22Rv1 (cell line): ENCODE results near the gene BNIP2.

Source experiments
- H3K27ac ChIP-seq: fragments of 450-650 bp; 2 replicates; pipeline ENCODE4 v1.5.1; 2017
- ZFX ChIP-seq: fragments of 450-650 bp; IDR thresholded peaks from 2 replicates; pipeline ENCODE4 v1.6.1; 2017; ENCODE audit warnings: antibody characterized with exemption, borderline replicate concordance
- TF ChIP-seq, protein P1 (sequence below): fragments of 450-650 bp; IDR thresholded peaks from 2 replicates; pipeline ENCODE4 v1.5.1; 2017; ENCODE audit warnings: mild to moderate bottlenecking

Gene BNIP2, protein sequence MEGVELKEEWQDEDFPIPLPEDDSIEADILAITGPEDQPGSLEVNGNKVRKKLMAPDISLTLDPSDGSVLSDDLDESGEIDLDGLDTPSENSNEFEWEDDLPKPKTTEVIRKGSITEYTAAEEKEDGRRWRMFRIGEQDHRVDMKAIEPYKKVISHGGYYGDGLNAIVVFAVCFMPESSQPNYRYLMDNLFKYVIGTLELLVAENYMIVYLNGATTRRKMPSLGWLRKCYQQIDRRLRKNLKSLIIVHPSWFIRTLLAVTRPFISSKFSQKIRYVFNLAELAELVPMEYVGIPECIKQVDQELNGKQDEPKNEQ

DNA sequence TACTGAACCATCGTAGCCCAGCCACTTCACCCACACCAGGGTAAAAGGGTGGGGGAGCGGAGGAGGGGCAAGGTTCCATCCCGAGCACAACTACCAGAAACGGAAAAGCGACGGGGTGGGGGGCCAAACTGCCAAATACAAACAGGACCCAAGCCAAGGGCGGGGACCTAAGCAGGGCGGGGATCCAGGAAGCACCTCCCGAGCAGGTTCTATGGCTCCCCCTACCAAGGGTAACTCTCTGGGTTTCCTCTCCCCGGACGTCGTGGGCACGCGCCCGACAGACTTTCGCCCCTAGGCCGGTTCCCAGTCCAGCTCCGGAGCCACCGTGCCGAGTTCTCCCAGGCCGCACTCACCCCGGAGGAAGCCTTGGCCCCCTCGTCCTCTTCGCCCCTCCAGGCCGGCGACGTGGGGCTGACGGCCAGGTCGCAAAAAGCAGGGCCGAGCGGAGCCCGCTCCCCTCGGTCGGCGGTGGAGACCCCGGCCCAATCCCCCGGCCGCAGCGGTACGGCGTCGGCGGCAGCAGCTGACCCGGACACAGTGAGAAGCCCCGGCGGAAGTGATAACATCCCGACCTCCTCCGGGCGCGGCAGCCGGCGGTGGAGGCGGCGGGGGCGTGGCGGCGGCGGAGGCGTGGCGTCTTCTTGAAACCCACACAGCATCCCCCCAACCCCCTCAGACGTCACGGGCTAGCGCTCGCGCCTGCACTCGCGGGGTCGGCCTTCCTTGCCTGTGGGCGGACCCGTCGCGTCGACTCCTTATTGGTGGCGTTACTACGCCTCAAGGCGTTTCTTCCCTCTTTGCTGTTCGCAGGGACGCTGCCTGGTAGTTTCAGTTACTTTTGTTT lies at the start of gene BNIP2:
Gene BNIP2, minus strand, starts transcription at position 539 of the 844 bp plus-strand sequence. CDS start 6,863 bp downstream, outside the sequence.
- H3K27ac ChIP-seq: peak within 1 kb of the TSS; percentile 88
- TF ChIP-seq, protein P1, sequence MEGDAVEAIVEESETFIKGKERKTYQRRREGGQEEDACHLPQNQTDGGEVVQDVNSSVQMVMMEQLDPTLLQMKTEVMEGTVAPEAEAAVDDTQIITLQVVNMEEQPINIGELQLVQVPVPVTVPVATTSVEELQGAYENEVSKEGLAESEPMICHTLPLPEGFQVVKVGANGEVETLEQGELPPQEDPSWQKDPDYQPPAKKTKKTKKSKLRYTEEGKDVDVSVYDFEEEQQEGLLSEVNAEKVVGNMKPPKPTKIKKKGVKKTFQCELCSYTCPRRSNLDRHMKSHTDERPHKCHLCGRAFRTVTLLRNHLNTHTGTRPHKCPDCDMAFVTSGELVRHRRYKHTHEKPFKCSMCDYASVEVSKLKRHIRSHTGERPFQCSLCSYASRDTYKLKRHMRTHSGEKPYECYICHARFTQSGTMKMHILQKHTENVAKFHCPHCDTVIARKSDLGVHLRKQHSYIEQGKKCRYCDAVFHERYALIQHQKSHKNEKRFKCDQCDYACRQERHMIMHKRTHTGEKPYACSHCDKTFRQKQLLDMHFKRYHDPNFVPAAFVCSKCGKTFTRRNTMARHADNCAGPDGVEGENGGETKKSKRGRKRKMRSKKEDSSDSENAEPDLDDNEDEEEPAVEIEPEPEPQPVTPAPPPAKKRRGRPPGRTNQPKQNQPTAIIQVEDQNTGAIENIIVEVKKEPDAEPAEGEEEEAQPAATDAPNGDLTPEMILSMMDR: no peak
- no peak for TF ChIP-seq ZFX

DNA sequence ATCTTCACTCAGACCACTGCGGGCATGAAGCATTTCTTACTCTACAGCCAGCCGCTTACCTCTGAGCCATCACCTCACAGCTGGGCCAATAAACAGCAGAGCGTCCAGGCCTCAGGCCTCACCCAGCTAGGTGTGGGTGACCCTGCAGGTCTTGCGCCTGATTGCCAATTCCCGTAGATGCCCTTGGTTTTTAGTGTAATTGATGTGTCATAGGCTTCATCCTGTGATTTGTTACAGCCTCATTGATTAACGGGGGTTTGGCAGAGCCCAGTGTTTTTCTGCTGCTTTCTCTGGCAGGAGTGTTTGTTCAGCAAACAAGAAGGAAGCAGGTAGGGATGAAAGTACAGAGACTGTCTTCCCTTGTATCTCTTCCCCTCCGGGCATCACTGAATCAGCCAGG lies 49.6 kb upstream of the BNIP2 start:
- TF ChIP-seq, protein P1: no peak
- TF ChIP-seq ZFX: no peak

DNA sequence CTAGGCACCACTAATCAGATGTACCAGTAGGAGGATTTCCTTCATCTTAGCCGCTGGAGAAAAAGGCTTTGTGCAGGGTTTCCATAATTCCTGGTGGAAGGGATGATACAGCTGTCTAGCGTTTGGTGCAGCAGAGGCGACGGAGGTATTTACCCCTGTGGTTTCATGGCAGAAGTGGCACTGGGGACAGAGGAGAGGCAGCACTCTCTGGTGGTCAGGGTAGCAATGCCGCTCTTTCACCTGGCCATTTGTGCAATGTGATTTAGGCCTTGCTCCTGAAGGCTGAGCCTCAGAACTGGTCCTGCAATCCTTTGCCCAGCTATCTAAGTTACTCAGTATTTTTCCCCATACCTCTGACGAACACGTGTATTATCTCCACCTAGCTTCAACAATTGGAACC lies 47.1 kb upstream of the BNIP2 start:
- no peak overlapping the region for H3K27ac ChIP-seq
- TF ChIP-seq ZFX: no peak
- TF ChIP-seq, protein P1: 0 out of 2 replicates have a peak, but pooled peaks have one; percentile 8

More for the DNA sequence above, 49.6 kb upstream of the BNIP2 start:
- H3K27ac ChIP-seq: no peak overlapping the region

DNA sequence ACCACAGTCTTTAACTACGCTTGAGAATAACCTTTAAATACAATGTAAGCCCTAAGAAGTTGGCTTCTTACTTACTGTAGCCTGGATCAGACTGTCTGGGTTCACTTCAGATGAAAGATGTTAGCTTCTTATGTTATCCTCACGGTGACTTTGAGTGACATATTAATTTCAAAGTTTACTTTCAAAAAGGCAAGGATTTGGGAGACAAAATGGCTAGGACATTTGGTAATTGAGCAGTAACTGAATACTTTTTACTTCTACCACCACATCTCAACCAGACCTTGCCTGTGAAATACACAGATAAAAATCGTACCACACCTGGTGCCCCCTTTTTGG lies 36.0 kb upstream of the BNIP2 start:
- no peak overlapping the region for H3K27ac ChIP-seq
- TF ChIP-seq, protein P1: peak; percentile 52
- TF ChIP-seq ZFX: no peak

DNA sequence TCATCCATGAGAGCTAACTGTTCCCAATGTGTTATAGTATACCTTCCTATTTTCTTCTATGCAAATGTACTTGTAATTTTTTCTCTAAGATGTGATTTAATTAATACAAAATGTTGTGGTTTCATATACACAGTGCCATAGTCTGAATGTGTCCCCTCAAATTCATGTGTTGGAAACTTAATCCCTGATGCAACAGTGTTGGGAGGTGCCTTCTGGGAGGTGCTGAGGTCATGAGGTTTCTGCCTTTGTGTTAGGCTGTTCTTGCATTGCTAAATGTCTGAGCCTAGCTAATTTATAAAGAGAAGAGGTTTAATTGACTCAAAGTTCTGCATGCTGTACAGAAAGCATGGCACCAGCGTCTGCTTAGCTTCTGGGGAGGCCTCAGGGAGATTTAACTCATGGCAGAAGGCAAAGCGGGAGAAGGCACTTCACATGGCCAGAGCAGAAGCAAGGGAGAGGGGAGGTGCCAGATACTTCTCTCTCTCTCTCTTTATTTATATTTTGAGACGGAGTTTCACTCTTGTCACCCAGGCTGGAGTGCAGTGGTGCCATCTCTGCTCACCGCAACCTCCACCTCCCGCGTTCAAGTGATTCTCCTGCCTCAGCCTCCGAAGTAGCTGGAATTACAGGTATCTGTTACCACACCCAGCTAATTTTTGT lies 34.7 kb upstream of the BNIP2 start:
- H3K27ac ChIP-seq: no peak overlapping the region
- TF ChIP-seq, protein P1: no peak
- no peak for TF ChIP-seq ZFX

DNA sequence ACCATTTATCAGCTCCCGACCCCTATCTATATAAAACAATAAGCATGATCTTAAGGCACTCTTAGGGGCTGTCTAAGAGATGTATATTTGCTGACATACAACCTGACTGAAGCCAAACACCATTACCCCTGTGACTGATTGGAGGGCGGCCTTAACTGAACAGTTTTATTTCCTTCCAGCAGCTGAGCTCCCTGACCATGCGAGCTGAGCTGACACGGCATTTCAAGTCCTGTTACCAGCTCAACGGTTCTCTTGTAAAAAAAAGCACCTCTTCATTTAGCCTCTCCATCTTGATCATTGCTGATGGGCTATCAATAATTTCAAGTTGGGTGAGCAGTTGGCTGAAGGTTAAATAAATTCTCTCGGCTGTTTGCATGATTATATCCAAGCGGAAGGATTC lies 33.4 kb upstream of the BNIP2 start:
- H3K27ac ChIP-seq: no peak overlapping the region
- TF ChIP-seq ZFX: no peak
- TF ChIP-seq, protein P1: no peak

DNA sequence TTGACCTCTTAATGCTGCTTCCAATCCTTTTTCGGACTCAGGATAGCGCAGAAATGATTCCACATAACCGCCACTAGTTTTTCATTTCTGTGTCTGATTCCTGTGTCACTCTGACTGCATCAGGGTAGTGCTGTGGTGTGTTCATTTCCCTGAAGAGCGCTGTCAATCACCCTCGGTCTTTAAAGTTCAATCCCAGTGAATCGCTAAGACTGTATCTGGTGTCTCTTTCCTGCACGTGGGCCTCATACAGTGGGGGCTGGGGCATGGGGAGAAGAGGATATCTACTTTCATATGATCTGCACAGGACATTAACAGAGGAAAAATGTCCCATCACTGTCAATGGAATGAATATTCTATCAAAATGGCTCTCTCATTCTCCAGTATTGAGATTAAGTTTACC lies 32.9 kb upstream of the BNIP2 start:
- no peak for TF ChIP-seq ZFX
- TF ChIP-seq, protein P1: no peak

More for the DNA sequence above, 32.9 kb upstream of the BNIP2 start:
- H3K27ac ChIP-seq: no peak overlapping the region
